Neural progenitor cell (in vitro differentiated cells): Measurements from ENCODE around the gene SBDS. TPM values are rescaled to one million over a fixed set of nuclear protein-coding genes. Genes with fewer than 3 reads are reported as not detected.
"Not testable (repeated sequence)": the region's sequence is repeated elsewhere in the genome, so short reads cannot be mapped to it uniquely, and the experiment has no call there.

Experiments
- DNase-seq: peaks from one replicate; pipeline ENCODE4 v3.0.0-alpha.2; 2016; ENCODE audit warnings: low spot score
- H2AFZ ChIP-seq: fragments of 200-600 bp; sonication (generic); replicated peaks from 2 replicates; pipeline ENCODE4 v1.6.1; 2016; ENCODE audit warnings: antibody characterized with exemption
- H3F3A ChIP-seq: fragments of 200-600 bp; sonication (generic); 2 replicates; pipeline ENCODE4 v1.6.1; 2016; ENCODE audit warnings: antibody characterized with exemption, low read depth
- H3K27ac ChIP-seq: fragments of 200-600 bp; sonication (generic); 2 replicates; pipeline ENCODE4 v1.5.1; 2016; ENCODE audit warnings: mild to moderate bottlenecking
- H3K27me3 ChIP-seq: fragments of 200-600 bp; sonication (generic); 2 replicates; pipeline ENCODE4 v1.6.1; 2016; ENCODE audit warnings: mild to moderate bottlenecking, moderate library complexity
- H3K36me3 ChIP-seq: fragments of 200-600 bp; sonication (generic); 2 replicates; pipeline ENCODE4 v1.5.1; 2016
- H3K4me1 ChIP-seq: fragments of 200-600 bp; sonication (generic); 2 replicates; pipeline ENCODE4 v1.6.1; 2016; ENCODE audit warnings: mixed run types
- H3K4me2 ChIP-seq: fragments of 200-600 bp; sonication (generic); 2 replicates; pipeline ENCODE4 v1.6.1; 2016
- H3K4me3 ChIP-seq: fragments of 200-600 bp; sonication (generic); 2 replicates; pipeline ENCODE4 v1.5.1; 2016
- H3K79me2 ChIP-seq: fragments of 200-600 bp; sonication (generic); 2 replicates; pipeline ENCODE4 v1.6.1; 2016; ENCODE audit warnings: low read depth
- H3K9ac ChIP-seq: fragments of 200-600 bp; sonication (generic); 2 replicates; pipeline ENCODE4 v1.6.1; 2016
- H3K9me3 ChIP-seq: fragments of 200-600 bp; sonication (generic); 2 replicates; pipeline ENCODE4 v1.5.1; 2016; ENCODE audit warnings: low read depth
- H4K20me1 ChIP-seq: fragments of 200-600 bp; sonication (generic); 2 replicates; pipeline ENCODE4 v1.6.1; 2016; ENCODE audit warnings: low read depth
- H3K27ac Mint-ChIP-seq: 3 replicates; pipeline ENCODE4 v1.8.0; 2021; ENCODE audit warnings: mixed read lengths
- H3K27me3 Mint-ChIP-seq: 2 replicates; pipeline ENCODE4 v1.8.0; 2022; ENCODE audit warnings: low read depth, mild to moderate bottlenecking, inconsistent platforms, moderate library complexity, mixed read lengths; ENCODE audit not compliant: insufficient read depth
- H3K36me3 Mint-ChIP-seq: 3 replicates; pipeline ENCODE4 v1.8.0; 2021; ENCODE audit warnings: mixed read lengths
- H3K4me1 Mint-ChIP-seq: 3 replicates; pipeline ENCODE4 v1.8.0; 2021; ENCODE audit warnings: mixed read lengths
- H3K4me3 Mint-ChIP-seq: 3 replicates; pipeline ENCODE4 v1.8.0; 2021; ENCODE audit warnings: mild to moderate bottlenecking, moderate library complexity, mixed read lengths
- H3K9me3 Mint-ChIP-seq: 3 replicates; pipeline ENCODE4 v1.8.0; 2020; ENCODE audit warnings: mixed read lengths
- CTCF ChIP-seq: fragments of 200-600 bp; sonication (generic); IDR thresholded peaks from 2 replicates; pipeline ENCODE4 v1.5.1; 2017; ENCODE audit warnings: antibody characterized with exemption, mild to moderate bottlenecking
- total RNA-seq: library from RNA; depleted of rRNA; stranded (reverse); fragments of >200 nt; gene quantifications from 2 replicates; pipeline ENCODE4 v1.2.3, GENCODE V29; 2015; ENCODE audit warnings: low replicate concordance

Gene SBDS
- total RNA-seq, 1 donor from 2014 or later = 44.2 TPM

- not testable (repeated sequence) for H3K36me3 ChIP-seq, H3K4me3 ChIP-seq, H4K20me1 ChIP-seq, H3K4me3 Mint-ChIP-seq, DNase-seq, H3K36me3 Mint-ChIP-seq, H3K4me2 ChIP-seq, H3K4me1 Mint-ChIP-seq, H3K9me3 Mint-ChIP-seq, H3K27ac Mint-ChIP-seq, H3K9me3 ChIP-seq, H3K9ac ChIP-seq, H2AFZ ChIP-seq, H3K27me3 Mint-ChIP-seq, H3K27ac ChIP-seq, H3K27me3 ChIP-seq, H3K4me1 ChIP-seq
- Histone ChIP-seq H3F3A (peaks cover 12% of the 10 kb centered on the region), H3K79me2 (peaks cover 26% of the 10 kb centered on the region)
- peak; percentile 58 for TF ChIP-seq CTCF
These were observed 5.3 kb upstream of the SBDS start for GRCh38 chr7:67000601-67001258.

GRCh38 chr7:66996444-66997191 lies 1.2 kb upstream of the SBDS start, which contains the start of gene TYW1:
Gene TYW1, plus strand, starts transcription at chr7:66996833. Its CDS starts 146 bp downstream, at chr7:66996979.
- Histone ChIP-seq H3F3A (peaks cover 21% of the 10 kb centered on the region), H3K4me2 (peak within 1 kb of the TSS; percentile 87), H3K4me3 (peak within 1 kb of the TSS; percentile 84), H3K27ac (peak within 1 kb of the TSS; percentile 57), H3K79me2 (peaks cover 23% of the 10 kb centered on the region), H3K9ac (peak within 1 kb of the TSS; percentile 82), H2AFZ (peak within 1 kb of the TSS; percentile 77)
- H3K27ac Mint-ChIP-seq = peak within 1 kb of the TSS; percentile 70
- not testable (repeated sequence) for H3K36me3 ChIP-seq, H3K4me1 ChIP-seq, H3K27me3 Mint-ChIP-seq, H4K20me1 ChIP-seq, H3K36me3 Mint-ChIP-seq, H3K9me3 Mint-ChIP-seq, H3K27me3 ChIP-seq, H3K9me3 ChIP-seq
- peak within 1 kb of the TSS; percentile 99 for H3K4me3 Mint-ChIP-seq
- DNase-seq = peak; percentile 98
- H3K4me1 Mint-ChIP-seq = peaks cover 12% of the 10 kb centered on the region

- not testable (repeated sequence) for H3K36me3 Mint-ChIP-seq, H4K20me1 ChIP-seq, H3K4me1 ChIP-seq, H3K27me3 Mint-ChIP-seq, H3K9me3 Mint-ChIP-seq, H3K9me3 ChIP-seq, H3K27me3 ChIP-seq, H3K9ac ChIP-seq, H3K36me3 ChIP-seq
- H3K4me3 Mint-ChIP-seq = peak overlapping the region; percentile 99
- H3F3A ChIP-seq = peaks cover 21% of the 10 kb centered on the region
- peak; percentile 52 for DNase-seq
- H3K4me1 Mint-ChIP-seq = peaks cover 12% of the 10 kb centered on the region
- peak overlapping the region; percentile 79 for H3K4me2 ChIP-seq
- H3K27ac ChIP-seq = peak overlapping the region; percentile 89
- peaks cover 23% of the 10 kb centered on the region for H3K79me2 ChIP-seq
- peak overlapping the region; percentile 84 for H3K4me3 ChIP-seq
- peak overlapping the region; percentile 71 for H2AFZ ChIP-seq
- peak; percentile 51 for TF ChIP-seq CTCF
- peak overlapping the region; percentile 91 for H3K27ac Mint-ChIP-seq
These were observed 716 bp downstream of the SBDS start for GRCh38 chr7:66994691-66995049.

- Histone ChIP-seq H3F3A (peaks cover 21% of the 10 kb centered on the region), H3K79me2 (peaks cover 23% of the 10 kb centered on the region)
- H3K27ac Mint-ChIP-seq, H2AFZ ChIP-seq, DNase-seq, H3K9me3 ChIP-seq, H4K20me1 ChIP-seq, H3K27ac ChIP-seq, H3K9ac ChIP-seq, H3K4me1 ChIP-seq, H3K4me2 ChIP-seq, H3K9me3 Mint-ChIP-seq, H3K36me3 ChIP-seq, H3K36me3 Mint-ChIP-seq, H3K4me3 ChIP-seq, H3K27me3 Mint-ChIP-seq, H3K27me3 ChIP-seq: not testable (repeated sequence)
- peak overlapping the region; percentile 99 for H3K4me3 Mint-ChIP-seq
- peaks cover 12% of the 10 kb centered on the region for H3K4me1 Mint-ChIP-seq
These were observed 1.3 kb downstream of the SBDS start for GRCh38 chr7:66994051-66994450.

- not testable (repeated sequence) for H3K27me3 Mint-ChIP-seq, H3F3A ChIP-seq, H3K4me1 Mint-ChIP-seq, H3K27ac Mint-ChIP-seq, H3K9me3 Mint-ChIP-seq, H3K4me1 ChIP-seq, H3K36me3 ChIP-seq, H3K4me3 Mint-ChIP-seq, DNase-seq, H3K4me2 ChIP-seq, H3K27me3 ChIP-seq, H2AFZ ChIP-seq, H3K27ac ChIP-seq, H4K20me1 ChIP-seq, H3K9me3 ChIP-seq, H3K4me3 ChIP-seq, H3K9ac ChIP-seq
- peaks cover 14% of the 10 kb centered on the region for H3K36me3 Mint-ChIP-seq
- H3K79me2 ChIP-seq = peaks cover 10% of the 10 kb centered on the region
These were observed 5.8 kb downstream of the SBDS start for GRCh38 chr7:66989552-66989951.

- H3K9me3 ChIP-seq, H3K36me3 Mint-ChIP-seq, H3K4me3 Mint-ChIP-seq, H3K9ac ChIP-seq, H3K4me3 ChIP-seq, DNase-seq, H3K27ac Mint-ChIP-seq, H3K27me3 ChIP-seq, H3K4me1 Mint-ChIP-seq, H3K4me2 ChIP-seq, H3K79me2 ChIP-seq, H3K27me3 Mint-ChIP-seq, H3K36me3 ChIP-seq, H3K27ac ChIP-seq, H4K20me1 ChIP-seq, H3K4me1 ChIP-seq, H3F3A ChIP-seq, H2AFZ ChIP-seq: not testable (repeated sequence)
- H3K9me3 Mint-ChIP-seq = peaks cover 16% of the 10 kb centered on the region
These were observed 15.1 kb downstream of the SBDS start for GRCh38 chr7:66980336-66980735.
